Mucosa of rectum (tissue), 2 donors: Measurements from ENCODE around the gene NTN1.

ENCODE experiments used
- H3K27ac ChIP-seq, 2 donors: one replicate each; pipeline ENCODE4 v1.7.0; 2013; ENCODE audit warnings: inconsistent platforms in 2 of 2, low read depth in 2 of 2, low read length in 2 of 2
- H3K27me3 ChIP-seq, 2 donors: one replicate each; pipeline ENCODE4 v1.7.0; 2013; ENCODE audit warnings: low read length in 2 of 2; ENCODE audit not compliant: control insufficient read depth in 2 of 2, insufficient read depth in 2 of 2
- H3K36me3 ChIP-seq, 2 donors: one replicate each; pipeline ENCODE4 v1.7.0; 2013; ENCODE audit warnings: low read length in 2 of 2; ENCODE audit not compliant: control insufficient read depth in 2 of 2, insufficient read depth in 2 of 2
- H3K4me1 ChIP-seq, 2 donors: one replicate each; pipeline ENCODE4 v1.7.0; 2013; ENCODE audit warnings: low read length in 2 of 2, mild to moderate bottlenecking in 1 of 2; ENCODE audit not compliant: control insufficient read depth in 2 of 2, insufficient read depth in 2 of 2
- H3K4me3 ChIP-seq, 2 donors: one replicate each; pipeline ENCODE4 v1.7.0; 2013; ENCODE audit warnings: low read length in 2 of 2
- H3K9ac ChIP-seq, 2 donors: one replicate each; pipeline ENCODE4 v1.7.0; 2013; ENCODE audit warnings: low read length in 2 of 2, low read depth in 1 of 2, mild to moderate bottlenecking in 1 of 2
- H3K9me3 ChIP-seq, 2 donors: one replicate each; pipeline ENCODE4 v1.7.0; 2013; ENCODE audit warnings: low read length in 2 of 2; ENCODE audit not compliant: control insufficient read depth in 2 of 2
- donor health status: healthy.
- donor health status: Normal muscosa, but diverticular disease.

Gene NTN1

GRCh38 chr17:9132944-9133610 is 111.8 kb downstream of the NTN1 start:
- H3K4me3 ChIP-seq: no peak overlapping the region
- no peak overlapping the region for H3K9ac ChIP-seq
- no peaks in the 10 kb centered on the region for H3K4me1 ChIP-seq
- H3K9me3 ChIP-seq: no peaks in the 10 kb centered on the region
- H3K27ac ChIP-seq: no peak overlapping the region
- no peaks in the 10 kb centered on the region for H3K36me3 ChIP-seq
- no peaks in the 10 kb centered on the region for H3K27me3 ChIP-seq

GRCh38 chr17:9138161-9138717 is 116.9 kb downstream of the NTN1 start:
- Histone ChIP-seq H3K27me3 (no peaks in the 10 kb centered on the region), H3K4me1 (peaks cover 0 to 3% of the 10 kb centered on the region in 2 donors), H3K36me3 (no peaks in the 10 kb centered on the region), H3K9ac (no peak overlapping the region), H3K4me3 (no peak overlapping the region), H3K27ac (no peak overlapping the region), H3K9me3 (no peaks in the 10 kb centered on the region)

GRCh38 chr17:9139695-9140094 is 118.4 kb downstream of the NTN1 start:
- no peak overlapping the region for H3K27ac ChIP-seq
- H3K9me3 ChIP-seq: no peaks in the 10 kb centered on the region
- peaks cover 7 to 10% of the 10 kb centered on the region in 2 donors for H3K4me1 ChIP-seq
- H3K4me3 ChIP-seq: no peak overlapping the region
- no peaks in the 10 kb centered on the region for H3K36me3 ChIP-seq
- H3K27me3 ChIP-seq: no peaks in the 10 kb centered on the region
- no peak overlapping the region for H3K9ac ChIP-seq

- H3K9ac ChIP-seq: no peak overlapping the region
- no peaks in the 10 kb centered on the region for H3K36me3 ChIP-seq
- peaks cover 8 to 18% of the 10 kb centered on the region in 2 donors for H3K4me1 ChIP-seq
- H3K27me3 ChIP-seq: no peaks in the 10 kb centered on the region
- no peaks in the 10 kb centered on the region for H3K9me3 ChIP-seq
- H3K27ac ChIP-seq: no peak overlapping the region
- no peak overlapping the region for H3K4me3 ChIP-seq
Observed at GRCh38 chr17:9140550-9141424, 119.5 kb downstream of the NTN1 start.

GRCh38 chr17:9141425-9141753 is 120.1 kb downstream of the NTN1 start:
- peaks cover 8 to 18% of the 10 kb centered on the region in 2 donors for H3K4me1 ChIP-seq
- H3K27ac ChIP-seq: no peak overlapping the region
- H3K4me3 ChIP-seq: no peak overlapping the region
- no peaks in the 10 kb centered on the region for H3K27me3 ChIP-seq
- no peaks in the 10 kb centered on the region for H3K36me3 ChIP-seq
- H3K9ac ChIP-seq: no peak overlapping the region
- H3K9me3 ChIP-seq: no peaks in the 10 kb centered on the region

- peaks cover 8 to 18% of the 10 kb centered on the region in 2 donors for H3K4me1 ChIP-seq
- H3K27ac ChIP-seq: no peak overlapping the region
- H3K36me3 ChIP-seq: no peaks in the 10 kb centered on the region
- no peak overlapping the region for H3K9ac ChIP-seq
- no peaks in the 10 kb centered on the region for H3K9me3 ChIP-seq
- no peak overlapping the region for H3K4me3 ChIP-seq
- H3K27me3 ChIP-seq: no peaks in the 10 kb centered on the region
Observed at GRCh38 chr17:9142772-9143494, 121.6 kb downstream of the NTN1 start.

- no peaks in the 10 kb centered on the region for H3K36me3 ChIP-seq
- H3K9me3 ChIP-seq: no peaks in the 10 kb centered on the region
- H3K9ac ChIP-seq: peak overlapping the region; percentile 0 to 5
- H3K4me3 ChIP-seq: no peak overlapping the region
- H3K27me3 ChIP-seq: no peaks in the 10 kb centered on the region
- peaks cover 11 to 27% of the 10 kb centered on the region in 2 donors for H3K4me1 ChIP-seq
- no peak overlapping the region for H3K27ac ChIP-seq
Observed at GRCh38 chr17:9144502-9145249, 123.4 kb downstream of the NTN1 start.

GRCh38 chr17:9146064-9146463 is 124.8 kb downstream of the NTN1 start:
- Histone ChIP-seq H3K36me3 (no peaks in the 10 kb centered on the region), H3K4me1 (peaks cover 11 to 27% of the 10 kb centered on the region in 2 donors), H3K4me3 (no peak overlapping the region), H3K27me3 (no peaks in the 10 kb centered on the region), H3K27ac (no peak overlapping the region), H3K9me3 (no peaks in the 10 kb centered on the region), H3K9ac (no peak overlapping the region)

GRCh38 chr17:9148905-9149525 is 127.7 kb downstream of the NTN1 start:
- H3K27ac ChIP-seq: peak overlapping the region; percentile 11 to 39
- peaks cover 10 to 24% of the 10 kb centered on the region in 2 donors for H3K4me1 ChIP-seq
- no peak overlapping the region for H3K9ac ChIP-seq
- no peaks in the 10 kb centered on the region for H3K27me3 ChIP-seq
- no peaks in the 10 kb centered on the region for H3K9me3 ChIP-seq
- H3K36me3 ChIP-seq: no peaks in the 10 kb centered on the region
- no peak overlapping the region for H3K4me3 ChIP-seq
